Bronchial epithelial cell (primary cell): ENCODE data around the gene BCL7C. TPM values are rescaled to one million over a fixed set of nuclear protein-coding genes. Genes with fewer than 3 reads are reported as not detected.

Experiments
- DNase-seq: peaks from one replicate; pipeline ENCODE4 v3.0.0-alpha.2; 2010; ENCODE audit warnings: low read depth
- FAIRE-seq: peaks from 2 replicates; lab custom pipeline; 2011; peaks lifted over from hg19 to GRCh38; lab: Jason Lieb, UNC
- H3K27me3 ChIP-seq: 2 replicates; pipeline ENCODE4 v1.5.1; 2011; ENCODE audit warnings: low read length; ENCODE audit not compliant: control insufficient read depth, insufficient read depth
- H3K36me3 ChIP-seq: 2 replicates; pipeline ENCODE4 v1.5.1; 2011; ENCODE audit warnings: low read length; ENCODE audit not compliant: control insufficient read depth, insufficient read depth
- H3K4me3 ChIP-seq: 2 replicates; pipeline ENCODE4 v1.5.1; 2011; ENCODE audit warnings: mild to moderate bottlenecking, low read depth, low read length, control low read depth
- total RNA-seq: library from RNA; depleted of rRNA; stranded (reverse); fragments of >200 nt; gene quantifications from 2 replicates; pipeline ENCODE4 v1.2.1, GENCODE V29; 2014
- TF ChIP-seq, protein P1 (sequence below): IDR thresholded peaks from 2 replicates; pipeline ENCODE4 v1.5.1; 2011; ENCODE audit warnings: mild to moderate bottlenecking, moderate library complexity, low read length, control low read depth, inconsistent platforms; ENCODE audit not compliant: insufficient read depth, severe bottlenecking

The BCL7C gene
- total RNA-seq, 1 donor from 2014 or later: 24.7 TPM

DNA sequence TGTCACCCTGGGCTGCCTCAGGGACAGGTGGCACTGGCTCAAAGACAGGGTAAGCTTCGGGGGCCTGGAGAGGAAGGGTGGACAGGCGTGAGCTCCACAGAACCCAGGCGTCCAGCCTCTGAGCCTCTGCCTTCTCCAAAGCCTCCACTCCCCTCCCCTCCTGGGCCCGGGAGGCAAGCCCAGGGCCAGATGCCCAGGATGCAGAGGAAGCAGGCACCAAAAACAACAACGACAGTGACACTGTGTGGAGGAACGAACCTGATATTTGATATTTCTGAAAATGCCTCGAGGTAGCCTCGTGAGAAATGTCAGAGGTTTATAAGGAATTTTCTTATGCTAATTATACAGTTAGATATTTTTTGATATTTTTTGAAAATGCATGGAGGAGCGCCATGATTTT lies 6.0 kb downstream of the BCL7C start:
- FAIRE-seq (no peak), DNase-seq (no peak)
- Histone ChIP-seq H3K27me3 (no peaks in the 10 kb centered on the region), H3K36me3 (peaks cover 14% of the 10 kb centered on the region), H3K4me3 (no peak overlapping the region)
- TF ChIP-seq, protein P1, sequence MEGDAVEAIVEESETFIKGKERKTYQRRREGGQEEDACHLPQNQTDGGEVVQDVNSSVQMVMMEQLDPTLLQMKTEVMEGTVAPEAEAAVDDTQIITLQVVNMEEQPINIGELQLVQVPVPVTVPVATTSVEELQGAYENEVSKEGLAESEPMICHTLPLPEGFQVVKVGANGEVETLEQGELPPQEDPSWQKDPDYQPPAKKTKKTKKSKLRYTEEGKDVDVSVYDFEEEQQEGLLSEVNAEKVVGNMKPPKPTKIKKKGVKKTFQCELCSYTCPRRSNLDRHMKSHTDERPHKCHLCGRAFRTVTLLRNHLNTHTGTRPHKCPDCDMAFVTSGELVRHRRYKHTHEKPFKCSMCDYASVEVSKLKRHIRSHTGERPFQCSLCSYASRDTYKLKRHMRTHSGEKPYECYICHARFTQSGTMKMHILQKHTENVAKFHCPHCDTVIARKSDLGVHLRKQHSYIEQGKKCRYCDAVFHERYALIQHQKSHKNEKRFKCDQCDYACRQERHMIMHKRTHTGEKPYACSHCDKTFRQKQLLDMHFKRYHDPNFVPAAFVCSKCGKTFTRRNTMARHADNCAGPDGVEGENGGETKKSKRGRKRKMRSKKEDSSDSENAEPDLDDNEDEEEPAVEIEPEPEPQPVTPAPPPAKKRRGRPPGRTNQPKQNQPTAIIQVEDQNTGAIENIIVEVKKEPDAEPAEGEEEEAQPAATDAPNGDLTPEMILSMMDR: no peak

DNA sequence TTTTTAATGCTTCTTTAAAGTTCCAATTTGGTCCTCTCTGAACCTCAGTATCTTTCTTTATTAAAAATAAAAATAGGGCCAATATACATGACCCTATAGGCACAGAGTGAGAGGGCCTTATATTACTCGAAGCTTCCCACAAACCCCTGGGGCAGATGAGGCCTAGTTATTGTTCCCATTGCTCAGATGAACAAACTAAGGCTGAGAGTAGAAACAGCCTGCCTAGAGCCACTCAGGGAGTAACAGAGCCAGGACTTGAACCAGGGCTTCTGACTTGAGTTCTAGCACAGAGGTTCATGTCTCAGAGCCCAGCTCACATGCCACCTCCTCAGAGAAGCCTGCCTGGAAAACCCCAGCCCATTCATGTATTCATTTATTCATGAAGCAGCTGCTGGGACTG lies 7.7 kb downstream of the BCL7C start:
- FAIRE-seq (no peak), DNase-seq (no peak)
- no peaks in the 10 kb centered on the region for H3K27me3 ChIP-seq
- H3K36me3 ChIP-seq: peaks cover 12% of the 10 kb centered on the region
- H3K4me3 ChIP-seq: no peak overlapping the region
- TF ChIP-seq, protein P1: no peak

DNA sequence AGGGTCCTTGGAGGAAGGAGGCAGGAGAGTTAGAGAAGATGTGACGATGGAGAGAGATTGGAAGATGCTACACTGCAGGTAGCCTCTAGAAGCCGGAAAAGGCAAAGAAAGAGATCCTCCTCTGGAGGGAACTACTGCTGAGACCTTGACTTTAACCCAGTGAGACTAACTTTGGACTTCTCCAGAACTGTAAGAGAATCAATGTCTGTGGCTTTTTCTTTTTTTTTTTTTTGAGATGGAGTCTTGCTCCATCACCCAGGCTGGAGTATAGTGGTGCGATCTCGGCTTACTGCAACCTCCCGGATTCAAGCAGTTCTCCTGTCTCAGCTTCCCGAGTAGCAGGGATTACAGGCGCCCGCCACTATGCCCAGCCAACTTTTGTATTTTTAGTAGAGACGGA lies 8.7 kb downstream of the BCL7C start:
- TF ChIP-seq, protein P1: no peak
- no peaks in the 10 kb centered on the region for H3K27me3 ChIP-seq
- peaks cover 12% of the 10 kb centered on the region for H3K36me3 ChIP-seq
- no peak for DNase-seq
- FAIRE-seq: no peak
- no peak overlapping the region for H3K4me3 ChIP-seq

DNA sequence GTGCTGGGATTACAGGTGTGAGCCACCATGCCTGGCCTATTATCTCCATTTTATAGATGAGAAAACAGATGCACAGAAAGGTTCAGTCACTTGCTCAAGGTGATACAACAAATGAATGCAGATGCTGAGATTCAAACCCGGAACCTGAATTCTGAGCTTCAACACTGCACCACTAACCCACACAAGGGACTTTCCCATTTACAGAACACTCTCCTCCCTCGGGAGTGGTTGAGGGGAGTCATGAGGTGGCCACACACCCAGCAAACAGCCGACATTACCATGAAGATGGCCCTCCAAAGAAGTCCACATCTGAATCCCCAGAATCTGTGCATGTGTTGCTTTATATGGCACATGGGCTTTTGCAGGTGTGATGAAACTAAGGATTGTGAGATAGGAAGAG lies 9.1 kb downstream of the BCL7C start:
- Histone ChIP-seq H3K36me3 (peaks cover 12% of the 10 kb centered on the region), H3K4me3 (no peak overlapping the region), H3K27me3 (no peaks in the 10 kb centered on the region)
- FAIRE-seq (no peak), DNase-seq (no peak)
- TF ChIP-seq, protein P1: no peak

DNA sequence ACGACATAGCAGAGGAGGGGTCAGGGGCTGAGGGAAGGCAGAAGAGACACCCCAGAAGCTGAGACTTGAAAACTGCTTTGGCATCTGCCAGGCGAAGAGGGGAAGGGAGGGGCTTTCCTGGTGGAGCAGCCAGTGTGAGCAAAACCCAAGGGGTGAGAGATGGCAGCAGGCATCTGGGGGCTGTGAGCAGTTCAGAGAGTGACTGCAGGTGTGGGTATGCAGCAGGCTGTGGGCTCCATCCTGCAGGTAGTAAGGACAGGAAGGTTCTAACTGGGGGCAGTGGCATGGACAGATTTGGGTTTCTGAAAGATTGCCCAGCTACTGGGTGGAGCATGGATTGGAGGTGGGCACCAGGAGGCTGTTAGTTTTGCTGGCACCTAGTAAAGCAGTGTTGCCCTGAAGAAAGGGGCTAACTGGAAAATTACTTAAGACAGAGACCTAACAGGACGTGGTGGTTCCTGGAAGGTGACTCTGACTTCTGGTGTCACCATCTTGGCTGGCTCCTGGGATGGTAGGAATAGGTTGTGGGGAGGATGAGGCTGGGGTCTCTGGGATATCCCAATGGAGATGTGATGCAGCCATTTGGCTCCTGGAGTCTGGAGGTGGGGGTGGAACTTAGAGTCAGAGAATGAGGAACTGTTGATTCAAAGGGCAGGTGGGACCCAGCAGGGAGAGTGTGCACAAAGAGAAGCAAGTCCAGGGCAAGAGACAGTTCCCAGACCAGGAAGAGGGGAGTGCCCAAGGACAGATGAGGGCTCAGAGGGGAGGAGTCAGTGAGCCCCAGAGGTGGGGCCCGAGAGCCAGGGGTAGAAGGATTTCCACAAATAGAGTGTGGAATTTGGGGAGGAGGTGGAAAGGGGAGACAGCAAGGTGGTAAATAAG lies 11.2 kb downstream of the BCL7C start:
- peaks cover 9% of the 10 kb centered on the region for H3K36me3 ChIP-seq
- TF ChIP-seq, protein P1: no peak
- no peak for FAIRE-seq

More for the DNA sequence above, 11.2 kb downstream of the BCL7C start:
- Histone ChIP-seq H3K4me3 (no peak overlapping the region), H3K27me3 (no peaks in the 10 kb centered on the region)
- no peak for DNase-seq
